Gastrocnemius medialis (tissue), 4 donors: ENCODE results near the gene SCML1.

ENCODE experiments used
- CTCF ChIP-seq, 5 experiments: fragments of 450-650 bp in 3 of 5; fragments of 200-600 bp in 2 of 5; sonication (generic) in 2 of 5; IDR thresholded peaks in 4 of 5; conservative IDR thresholded peaks in 1 of 5; 1 replicate in 4 of 5; 2 replicates in 1 of 5; pipeline ENCODE4 v1.5.1; 2016 to 2019; ENCODE audit warnings: antibody characterized with exemption in 5 of 5, mild to moderate bottlenecking in 3 of 5, moderate library complexity in 3 of 5
- POLR2A ChIP-seq, 2 donors: fragments of 450-650 bp; IDR thresholded peaks; one replicate each; pipeline ENCODE4 v1.6.1; 2017; ENCODE audit warnings: antibody characterized with exemption in 2 of 2, mild to moderate bottlenecking in 2 of 2, moderate library complexity in 2 of 2

GRCh38 chrX:17713288-17713687 is 24.0 kb upstream of the SCML1 start:
- TF ChIP-seq CTCF (IDR thresholded peaks at IDR 0.05 in 4 of 5, conservative IDR thresholded peaks at IDR 0.05 in 1 of 5) (no peak), POLR2A (IDR thresholded peaks at IDR 0.05) (no peak)
